K562 (cell line): ENCODE measurements around the gene OVOL1. TPM values are rescaled to one million over a fixed set of nuclear protein-coding genes. Genes with fewer than 3 reads are reported as not detected.

Experiments
- FOXJ2 ChIP-seq: fragments of 200-800 bp; sonication (Bioruptor generic); IDR thresholded peaks from 2 replicates; pipeline ENCODE4 v1.6.1; 2016; ENCODE audit warnings: missing genetic modification characterization, missing compliant biosample characterization
- GTF2F1 ChIP-seq: IDR thresholded peaks from 2 replicates; pipeline ENCODE4 v1.6.1; 2011; ENCODE audit warnings: low read depth, low read length, improper control_type of control experiment
- MED1 ChIP-seq: sonication (generic); formaldehyde crosslinking; IDR thresholded peaks from 2 replicates; pipeline ENCODE4 v1.8.1; 2023; ENCODE audit warnings: missing genetic modification reagents, borderline replicate concordance
- NCOR1 ChIP-seq: fragments of 450-650 bp; IDR thresholded peaks from 2 replicates; pipeline ENCODE4 v1.6.1; 2016; ENCODE audit warnings: mild to moderate bottlenecking, moderate library complexity
- THAP12 ChIP-seq: fragments of 250-450 bp; sonication (Bioruptor Pico); IDR thresholded peaks from 2 replicates; pipeline ENCODE4 v1.9.0; 2021; ENCODE audit warnings: mild to moderate bottlenecking, inconsistent platforms
- ZFX ChIP-seq: sonication (generic); formaldehyde crosslinking; IDR thresholded peaks from 2 replicates; pipeline ENCODE4 v1.8.0; 2022; ENCODE audit warnings: mild to moderate bottlenecking, missing genetic modification reagents, moderate library complexity
- ZNF592 ChIP-seq: fragments of 450-650 bp; IDR thresholded peaks from 2 replicates; pipeline ENCODE4 v1.6.1; 2017; ENCODE audit warnings: antibody characterized with exemption, mild to moderate bottlenecking
- polyA plus RNA-seq, 8 experiments: library from polyadenylated mRNA; depleted of rRNA in 4 of 8; stranded (reverse) in 5 of 8; unstranded in 3 of 8; fragments of >200 nt; fragmentation: Nextera tagmentation in 2 of 8; fragmentation: Illumina TruSeq in 1 of 8; extraction: Ambion mirVana in 2 of 8; extraction: Trizol in 1 of 8; gene quantifications; 2 replicates each; pipeline versions ENCODE4 v1.2.1 to v1.2.3, GENCODE V29; 2011 to 2014; ENCODE audit warnings: inconsistent platforms in 1 of 8, missing spikeins in 1 of 8
- total RNA-seq, 7 experiments: library from RNA; depleted of rRNA in 6 of 7; stranded (reverse); fragments of >200 nt in 6 of 7; fragmentation: Illumina TruSeq in 2 of 7; extraction: Trizol in 2 of 7; gene quantifications; 2 replicates each; pipeline versions ENCODE4 v1.2.1 to v1.2.3, GENCODE V29; 2011 to 2021; ENCODE audit warnings: low replicate concordance in 1 of 7

OVOL1 gene
- total and polyA plus RNA-seq, 9 of the 15 experiments (the other 6 are each of a cell fraction or from before 2014, with no cell fraction given): 0.09 TPM; not detected in 8

- TF ChIP-seq THAP12 (CRISPR knock-in tag): no peak
- no peak for TF ChIP-seq ZNF592
- TF ChIP-seq NCOR1: no peak
- 0 out of 2 replicates have a peak, but pooled peaks have one; percentile 14 for TF ChIP-seq MED1 (CRISPR knock-in tag)
- TF ChIP-seq GTF2F1: no peak
- no peak for TF ChIP-seq FOXJ2 (tag)
- TF ChIP-seq ZFX (CRISPR knock-in tag): no peak
These were observed 7.8 kb upstream of the OVOL1 start (continued) for GRCh38 chr11:65778901-65779668.
